PC-3 (cell line): ENCODE data around the gene SERPING1. TPM values are rescaled to one million over a fixed set of nuclear protein-coding genes. Genes with fewer than 3 reads are reported as not detected.
A peak's percentile ranks its signal among the peaks of the same experiment; 100 is the strongest.

Source experiments
- ATAC-seq: fragments of 200-7000 bp; cut with Tn5 transposase; 2 replicates; pipeline ENCODE4 v1.9.1; 2020; ENCODE audit warnings: mild to moderate bottlenecking, moderate library complexity
- BruUV-seq: library from RNA; stranded (reverse); fragments of 400-500 nt; replicated peaks from 2 replicates; lab custom pipeline; 2021; lab: Mats Ljungman, UMichigan
- CTCF ChIA-PET: fragments of 300-600 bp; sonication (Branson Sonifier 250); formaldehyde crosslinking; loops from one replicate; lab custom pipeline; 2022; ENCODE audit warnings: antibody characterized with exemption; lab: Charles Lee
- POLR2A ChIA-PET: fragments of 300-600 bp; sonication (Branson Sonifier 250); formaldehyde crosslinking; loops from one replicate; lab custom pipeline; 2022; ENCODE audit warnings: antibody characterized with exemption; ENCODE audit not compliant: unreplicated experiment; lab: Charles Lee
- DNase-seq: peaks from one replicate; pipeline ENCODE4 v3.0.0-alpha.2; 2015
- H2AFZ ChIP-seq: fragments of 300-600 bp; sonication (generic); 2 replicates; pipeline ENCODE4 v1.6.0; 2016; ENCODE audit warnings: antibody characterized with exemption, low read length
- H3F3A ChIP-seq: fragments of 300-600 bp; sonication (generic); one replicate; pipeline ENCODE4 v1.6.0; 2017; ENCODE audit warnings: antibody characterized with exemption, low read length, control low read depth, mild to moderate bottlenecking; ENCODE audit not compliant: unreplicated experiment
- H3K27ac ChIP-seq: fragments of 300-600 bp; sonication (generic); 2 replicates; pipeline ENCODE4 v1.5.1; 2016; ENCODE audit warnings: mild to moderate bottlenecking, low read length
- H3K27me3 ChIP-seq: fragments of 300-600 bp; sonication (generic); 2 replicates; pipeline ENCODE4 v1.6.1; 2016; ENCODE audit warnings: low read length, mixed read lengths
- H3K36me3 ChIP-seq: fragments of 300-600 bp; sonication (generic); 2 replicates; pipeline ENCODE4 v1.6.1; 2016; ENCODE audit warnings: low read depth, mixed run types, low read length, mixed read lengths
- H3K4me1 ChIP-seq: fragments of 300-600 bp; sonication (generic); 2 replicates; pipeline ENCODE4 v1.5.1; 2016; ENCODE audit warnings: low read length; ENCODE audit not compliant: insufficient read depth
- H3K4me2 ChIP-seq: fragments of 300-600 bp; sonication (generic); 2 replicates; pipeline ENCODE4 v1.6.0; 2016; ENCODE audit warnings: low read length
- H3K4me3 ChIP-seq: fragments of 300-600 bp; sonication (generic); 2 replicates; pipeline ENCODE4 v1.5.1; 2016; ENCODE audit warnings: mild to moderate bottlenecking, low read length, mixed read lengths
- H3K79me2 ChIP-seq: fragments of 300-600 bp; sonication (generic); 2 replicates; pipeline ENCODE4 v1.6.1; 2017; ENCODE audit warnings: low read length, mixed read lengths
- H3K9ac ChIP-seq: fragments of 300-600 bp; sonication (generic); 2 replicates; pipeline ENCODE4 v1.6.0; 2016; ENCODE audit warnings: mild to moderate bottlenecking, low read length
- H3K9me2 ChIP-seq: fragments of 300-600 bp; sonication (generic); replicated peaks from 2 replicates; pipeline ENCODE4 v1.6.1; 2016; ENCODE audit warnings: mixed run types, low read length, mixed read lengths
- H3K9me3 ChIP-seq: fragments of 300-600 bp; sonication (generic); 2 replicates; pipeline ENCODE4 v1.6.1; 2016; ENCODE audit warnings: low read length, mixed read lengths
- H4K20me1 ChIP-seq: fragments of 300-600 bp; sonication (generic); 2 replicates; pipeline ENCODE4 v1.6.1; 2016; ENCODE audit warnings: low read length, mixed read lengths
- EZH2 ChIP-seq: fragments of 300-600 bp; sonication (generic); IDR thresholded peaks from one replicate; pipeline ENCODE4 v1.6.1; 2017; ENCODE audit warnings: antibody characterized with exemption, mild to moderate bottlenecking, low read length; ENCODE audit not compliant: unreplicated experiment
- EZH2phosphoT487 ChIP-seq: fragments of 300-600 bp; sonication (generic); IDR thresholded peaks from 2 replicates; pipeline ENCODE4 v1.6.1; 2018; ENCODE audit warnings: mild to moderate bottlenecking, antibody characterized with exemption, low read length, borderline replicate concordance
- intact Hi-C: fragments of 100-400 bp; cut with micrococcal nuclease; formaldehyde crosslinking; loops from 2 replicates; pipeline ENCODE4 v1.9.0; 2023
- total RNA-seq: library from RNA; depleted of rRNA; stranded (reverse); fragments of >200 nt; gene quantifications from 2 replicates; pipeline ENCODE4 v1.2.3, GENCODE V29; 2014
- TF ChIP-seq, protein P1 (sequence below): fragments of 300-600 bp; sonication (generic); conservative IDR thresholded peaks from 2 replicates; pipeline ENCODE4 v1.5.1; 2017; ENCODE audit warnings: antibody characterized with exemption, low read depth, mild to moderate bottlenecking, low read length

Gene SERPING1
- total RNA-seq, 1 experiment from 2014 or later = not detected

DNA sequence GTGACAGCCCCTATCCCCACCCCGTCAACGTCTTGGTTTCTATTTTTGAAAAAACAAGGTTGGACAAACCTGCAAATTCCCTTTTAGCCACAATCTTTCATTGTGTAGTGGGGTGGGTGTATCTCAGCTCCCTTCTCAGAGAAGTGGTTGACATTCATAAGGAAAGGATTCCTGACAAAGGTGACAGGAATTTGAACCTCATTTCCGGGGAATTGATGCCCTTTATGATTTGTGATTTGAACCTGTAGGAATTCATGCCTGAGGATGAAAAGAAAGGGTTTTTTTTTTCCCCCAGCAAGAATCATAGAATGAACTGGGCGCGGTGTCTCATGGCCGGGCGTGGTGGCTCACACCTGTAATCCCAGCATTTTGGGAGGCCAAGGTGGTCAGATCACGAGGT lies 37.8 kb downstream of the SERPING1 start:
- DNase-seq (no peak), ATAC-seq (no peak)
- no peak overlapping the region for H3K9ac ChIP-seq
- no TSS peak for BruUV-seq
- H2AFZ ChIP-seq = no peak overlapping the region
- H3K4me3 ChIP-seq = no peak overlapping the region
- peaks cover 14% of the 10 kb centered on the region for H3K4me1 ChIP-seq
- TF ChIP-seq, protein P1, sequence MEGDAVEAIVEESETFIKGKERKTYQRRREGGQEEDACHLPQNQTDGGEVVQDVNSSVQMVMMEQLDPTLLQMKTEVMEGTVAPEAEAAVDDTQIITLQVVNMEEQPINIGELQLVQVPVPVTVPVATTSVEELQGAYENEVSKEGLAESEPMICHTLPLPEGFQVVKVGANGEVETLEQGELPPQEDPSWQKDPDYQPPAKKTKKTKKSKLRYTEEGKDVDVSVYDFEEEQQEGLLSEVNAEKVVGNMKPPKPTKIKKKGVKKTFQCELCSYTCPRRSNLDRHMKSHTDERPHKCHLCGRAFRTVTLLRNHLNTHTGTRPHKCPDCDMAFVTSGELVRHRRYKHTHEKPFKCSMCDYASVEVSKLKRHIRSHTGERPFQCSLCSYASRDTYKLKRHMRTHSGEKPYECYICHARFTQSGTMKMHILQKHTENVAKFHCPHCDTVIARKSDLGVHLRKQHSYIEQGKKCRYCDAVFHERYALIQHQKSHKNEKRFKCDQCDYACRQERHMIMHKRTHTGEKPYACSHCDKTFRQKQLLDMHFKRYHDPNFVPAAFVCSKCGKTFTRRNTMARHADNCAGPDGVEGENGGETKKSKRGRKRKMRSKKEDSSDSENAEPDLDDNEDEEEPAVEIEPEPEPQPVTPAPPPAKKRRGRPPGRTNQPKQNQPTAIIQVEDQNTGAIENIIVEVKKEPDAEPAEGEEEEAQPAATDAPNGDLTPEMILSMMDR = no peak
- TF ChIP-seq EZH2phosphoT487 (no peak), EZH2 (no peak)
- H3F3A ChIP-seq = no peaks in the 10 kb centered on the region
- H3K36me3 ChIP-seq = no peaks in the 10 kb centered on the region
- peaks cover 8% of the 10 kb centered on the region for H3K27me3 ChIP-seq
- H3K9me2 ChIP-seq = no peaks in the 10 kb centered on the region
- no peak overlapping the region for H3K27ac ChIP-seq
- ChIA-PET CTCF (no interaction called here), POLR2A (interaction anchor here (0.7 kb wide), 1 partner anchor 499 kb away, joined by 5 read pairs; no protein-coding TSS in a partner anchor)
- intact Hi-C loops = no loop called here
- H3K9me3 ChIP-seq = no peaks in the 10 kb centered on the region
- peaks cover 21% of the 10 kb centered on the region for H3K79me2 ChIP-seq
- H3K4me2 ChIP-seq = no peak overlapping the region
- H4K20me1 ChIP-seq = no peaks in the 10 kb centered on the region

DNA sequence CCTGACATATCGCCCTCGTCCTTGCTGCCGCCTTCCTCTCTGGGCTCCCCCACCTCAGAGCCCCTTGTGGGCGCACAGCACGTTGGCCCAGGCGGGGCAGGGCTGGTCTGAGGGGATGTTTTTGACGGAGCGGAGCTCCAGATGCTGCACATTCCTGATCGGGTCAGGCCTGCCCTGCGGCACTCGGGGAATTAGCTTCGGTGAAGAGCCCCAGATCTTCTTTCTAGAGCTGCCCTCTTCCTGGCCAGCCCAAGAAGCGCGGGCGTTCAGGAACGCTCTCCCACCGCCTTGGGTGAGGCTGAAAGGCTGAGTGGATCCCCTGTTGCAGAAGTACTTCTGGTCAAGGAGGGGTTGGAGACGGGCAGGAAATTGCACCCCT lies 40.1 kb downstream of the SERPING1 start:
- Histone ChIP-seq H3F3A (no peaks in the 10 kb centered on the region), H3K79me2 (peaks cover 27% of the 10 kb centered on the region), H3K4me1 (peaks cover 14% of the 10 kb centered on the region), H3K4me2 (peak overlapping the region; percentile 97), H3K27me3 (peaks cover 7% of the 10 kb centered on the region; the same call in 1 of the 2 replicates), H3K27ac (no peak overlapping the region), H3K9ac (no peak overlapping the region), H3K36me3 (no peaks in the 10 kb centered on the region), H3K4me3 (peak overlapping the region; percentile 91; the same call in 1 of the 2 replicates), H4K20me1 (no peaks in the 10 kb centered on the region), H3K9me2 (no peaks in the 10 kb centered on the region), H3K9me3 (no peaks in the 10 kb centered on the region), H2AFZ (peak overlapping the region; percentile 94)
- ATAC-seq (no peak), DNase-seq (no peak)
- no TSS peak for BruUV-seq
- ChIA-PET CTCF (no interaction called here), POLR2A (no interaction called here)
- intact Hi-C loops = no loop called here
- TF ChIP-seq EZH2phosphoT487 (no peak), EZH2 (no peak)
- TF ChIP-seq, protein P1 = no peak

DNA sequence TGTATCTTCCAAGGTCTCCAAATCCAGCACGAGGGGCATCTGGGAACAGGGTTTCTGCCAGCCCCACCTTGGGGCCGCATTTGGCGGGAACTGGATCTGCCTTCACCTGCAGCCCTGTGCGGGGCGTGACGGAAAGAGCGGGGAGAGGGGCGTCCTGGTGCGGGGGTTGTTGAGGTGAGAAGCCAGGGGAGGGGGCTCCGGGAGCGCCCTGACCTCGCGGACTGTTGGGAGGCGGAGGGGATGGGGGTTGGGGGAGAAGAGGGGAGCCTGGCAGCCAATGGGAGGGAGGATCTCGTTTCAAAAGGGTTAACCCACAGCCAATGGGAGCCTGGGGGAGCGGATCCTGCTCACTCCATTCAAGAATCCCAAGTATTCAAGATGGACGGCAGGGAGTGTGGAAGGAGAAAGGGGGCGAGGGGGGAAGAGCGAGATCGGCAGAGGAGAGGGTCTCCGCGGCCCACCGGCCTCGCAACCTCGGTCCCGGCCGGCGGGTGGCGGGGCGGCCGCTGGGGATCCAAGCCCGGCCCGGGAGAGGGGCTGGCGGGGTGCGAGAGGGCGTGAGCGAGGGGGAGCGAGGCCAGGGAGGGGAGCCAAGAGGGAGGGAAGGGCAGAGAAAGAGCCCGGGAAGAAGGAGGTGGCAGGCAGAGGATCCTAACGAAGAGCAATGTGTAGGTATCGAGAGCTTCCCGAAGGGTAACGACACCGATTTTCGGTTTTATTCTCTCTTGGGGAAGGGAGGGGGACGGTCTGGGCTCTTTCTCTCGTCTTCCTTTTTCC lies 40.7 kb downstream of the SERPING1 start:
- no peaks in the 10 kb centered on the region for H3K9me2 ChIP-seq
- intact Hi-C loops = no loop called here
- peak overlapping the region; percentile 83 for H3K9ac ChIP-seq
- ChIA-PET CTCF (interaction anchor here (0.5 to 0.8 kb wide), 2 partner anchors 11 to 292 kb away, joined by 3 to 10 read pairs; no protein-coding TSS in a partner anchor), POLR2A (no interaction called here)
- H3F3A ChIP-seq = no peaks in the 10 kb centered on the region
- H2AFZ ChIP-seq = peak overlapping the region; percentile 94
- H3K27ac ChIP-seq = no peak overlapping the region; the same call in 1 of the 2 replicates
- no peaks in the 10 kb centered on the region for H3K9me3 ChIP-seq
- peak overlapping the region; percentile 97 for H3K4me2 ChIP-seq
- peaks cover 14% of the 10 kb centered on the region for H3K4me1 ChIP-seq
- peak; percentile 77 for DNase-seq
- TF ChIP-seq EZH2 = no peak
- TF ChIP-seq, protein P1 = no peak
- no peak for TF ChIP-seq EZH2phosphoT487
- no TSS peak for BruUV-seq
- no peaks in the 10 kb centered on the region for H4K20me1 ChIP-seq
- H3K4me3 ChIP-seq = peak overlapping the region; percentile 91
- no peaks in the 10 kb centered on the region for H3K36me3 ChIP-seq
- peaks cover 27% of the 10 kb centered on the region for H3K79me2 ChIP-seq
- H3K27me3 ChIP-seq = 0 out of 2 replicates have a peak, but pooled peaks cover 5% of the 10 kb centered on the region
- ATAC-seq = peak; percentile 86
